CD4-positive, CD25-positive, alpha-beta regulatory T cell (primary cell): ENCODE data around the gene SLK. TPM values are rescaled to one million over a fixed set of nuclear protein-coding genes. Genes with fewer than 3 reads are reported as not detected.

Experiments
- ATAC-seq, 2 donors: fragments of 150-1000 bp; cut with Tn5 transposase; one replicate each; pipeline ENCODE4 v1.10.0; 2021; ENCODE audit warnings: low read depth in 2 of 2, moderate number of reproducible peaks in 2 of 2, moderate library complexity in 1 of 2
- DNase-seq, 3 donors: peaks; one replicate each; pipeline versions ENCODE4 v3.0.0 to v3.0.0-alpha.2; 2012 to 2022; ENCODE audit warnings: mixed read lengths in 1 of 3
- H3K27ac ChIP-seq: one replicate; pipeline ENCODE4 v1.7.0; 2013; ENCODE audit warnings: mild to moderate bottlenecking, low read length; ENCODE audit not compliant: insufficient read depth, poor library complexity, severe bottlenecking
- H3K27me3 ChIP-seq: one replicate; pipeline ENCODE4 v1.7.0; 2013; ENCODE audit warnings: low read length; ENCODE audit not compliant: control insufficient read depth, insufficient read depth
- H3K36me3 ChIP-seq: one replicate; pipeline ENCODE4 v1.7.0; 2013; ENCODE audit warnings: mild to moderate bottlenecking, low read length, moderate library complexity; ENCODE audit not compliant: control insufficient read depth, insufficient read depth
- H3K4me1 ChIP-seq: 2 replicates; pipeline ENCODE4 v1.7.0; 2013; ENCODE audit warnings: mild to moderate bottlenecking, low read length; ENCODE audit not compliant: insufficient read depth, control insufficient read depth, poor library complexity, severe bottlenecking
- H3K4me3 ChIP-seq: one replicate; pipeline ENCODE4 v1.7.0; 2013; ENCODE audit warnings: low read depth, mild to moderate bottlenecking, low read length, moderate library complexity
- H3K9me3 ChIP-seq, 2 experiments: 1 replicate in 1 of 2; 2 replicates in 1 of 2; pipeline ENCODE4 v1.7.0; 2013; ENCODE audit warnings: low read length in 2 of 2, mild to moderate bottlenecking in 1 of 2, moderate library complexity in 1 of 2; ENCODE audit not compliant: control insufficient read depth in 2 of 2
- H3K27ac Mint-ChIP-seq, 3 donors: one replicate each; pipeline ENCODE4 v1.8.0; 2020 to 2022; ENCODE audit warnings: mild to moderate bottlenecking in 3 of 3, mixed read lengths in 3 of 3, moderate library complexity in 2 of 3
- H3K27me3 Mint-ChIP-seq: one replicate; pipeline ENCODE4 v1.8.0; 2022; ENCODE audit warnings: mild to moderate bottlenecking, mixed read lengths
- H3K36me3 Mint-ChIP-seq: one replicate; pipeline ENCODE4 v1.8.0; 2020; ENCODE audit warnings: mixed read lengths
- H3K4me1 Mint-ChIP-seq, 4 donors: one replicate each; pipeline ENCODE4 v1.8.0; 2020 to 2022; ENCODE audit warnings: mixed read lengths in 4 of 4, mild to moderate bottlenecking in 1 of 4
- H3K4me3 Mint-ChIP-seq, 4 donors: one replicate each; pipeline ENCODE4 v1.8.0; 2020 to 2022; ENCODE audit warnings: mild to moderate bottlenecking in 4 of 4, mixed read lengths in 4 of 4, moderate library complexity in 3 of 4
- H3K9me3 Mint-ChIP-seq, 7 donors: one replicate each; pipeline ENCODE4 v1.8.0; 2020 to 2022; ENCODE audit warnings: mixed read lengths in 7 of 7, mild to moderate bottlenecking in 3 of 7, moderate library complexity in 2 of 7
- polyA plus RNA-seq, 4 donors: library from polyadenylated mRNA; unstranded; fragments of 300-500 nt; fragmentation: Illumina TruSeq; gene quantifications; one replicate each; pipeline ENCODE4 v1.2.3, GENCODE V29; 2021
- total RNA-seq: library from RNA; stranded (reverse); gene quantifications from one replicate; pipeline ENCODE4 v1.2.3, GENCODE V29; 2022

Gene SLK
- total RNA-seq (23.5 TPM), polyA plus RNA-seq (1 to 10 TPM; 3.2 to 6.0 (median 3.3) TPM)

DNA sequence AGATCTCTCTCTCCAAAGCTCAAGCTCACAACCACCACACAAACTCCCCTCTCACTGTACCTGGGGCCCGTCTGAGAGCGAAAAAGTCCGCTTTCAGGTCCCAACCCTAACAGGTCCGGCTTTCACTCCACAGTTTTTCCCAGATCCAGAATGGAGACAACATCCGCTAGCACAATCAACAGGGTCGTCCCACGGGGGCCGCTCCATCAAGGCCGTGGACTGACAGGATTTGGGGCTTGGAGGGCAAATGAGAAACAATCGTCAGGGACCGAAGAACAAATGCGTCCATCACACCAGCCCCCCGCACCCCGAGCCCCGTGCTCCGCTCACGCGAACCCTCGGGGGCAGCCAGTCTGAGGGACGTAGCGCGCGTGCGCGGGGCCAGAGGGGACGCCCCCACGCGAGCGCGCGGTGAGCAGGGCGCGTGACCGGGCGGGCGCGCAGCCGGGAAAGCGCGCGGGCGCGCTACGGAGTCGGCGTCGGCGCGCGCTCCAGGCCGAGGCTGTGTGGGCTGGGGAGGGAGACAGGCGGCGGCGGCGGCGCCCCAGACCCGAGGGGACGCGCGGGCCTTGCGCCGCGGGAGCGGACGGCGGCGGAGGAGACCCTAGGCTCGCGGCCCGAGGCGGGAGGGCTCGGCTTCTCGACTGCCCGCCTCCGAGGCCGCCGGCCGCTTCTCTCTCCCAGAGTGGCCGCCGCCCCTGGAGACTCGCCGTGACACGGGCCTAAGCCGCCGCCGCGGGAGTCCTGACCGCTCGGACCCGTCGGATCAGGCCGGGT, at the start of gene SLK:
Gene SLK (plus strand): TSS at position 470 of the 777 bp plus-strand sequence. CDS start 606 bp downstream, outside the sequence.
- H3K36me3 ChIP-seq, result no peaks in the 10 kb centered on the region
- H3K27ac ChIP-seq, result peak within 1 kb of the TSS; percentile 86
- Mint-ChIP-seq H3K4me1 (peaks cover 27 to 52% (median 38%) of the 10 kb centered on the region in 4 donors), H3K9me3 (peaks cover 0 to 4% (median 0%) of the 10 kb centered on the region in 7 donors), H3K27me3 (no peaks in the 10 kb centered on the region), H3K27ac (peak within 1 kb of the TSS; percentile 96 to 98 (median 96)), H3K36me3 (peaks cover 3% of the 10 kb centered on the region), H3K4me3 (peak within 1 kb of the TSS; percentile 98 to 100 (median 98))
- DNase-seq (peak; percentile 76 to 89 (median 86)), ATAC-seq (peak; percentile 87 to 88)
- peak within 1 kb of the TSS; percentile 99 for H3K4me3 ChIP-seq
- no peaks in the 10 kb centered on the region for H3K27me3 ChIP-seq
- H3K4me1 ChIP-seq, result peaks cover 44% of the 10 kb centered on the region
- no peaks in the 10 kb centered on the region for H3K9me3 ChIP-seq

GRCh38 chr10:103917302-103918052, 49.5 kb upstream of the SLK start:
- H3K36me3 ChIP-seq, result no peaks in the 10 kb centered on the region
- Mint-ChIP-seq H3K4me1 (peaks cover 12 to 54% (median 28%) of the 10 kb centered on the region in 4 donors), H3K9me3 (no peaks in the 10 kb centered on the region), H3K36me3 (peaks cover 19% of the 10 kb centered on the region), H3K4me3 (peak overlapping the region; percentile 95 to 99 (median 97)), H3K27ac (peak overlapping the region; percentile 97 to 99 (median 98)), H3K27me3 (no peaks in the 10 kb centered on the region)
- H3K27me3 ChIP-seq, result no peaks in the 10 kb centered on the region
- peak overlapping the region; percentile 91 for H3K27ac ChIP-seq
- H3K4me1 ChIP-seq, result peaks cover 57% of the 10 kb centered on the region
- peaks cover 0 to 8% of the 10 kb centered on the region in 2 experiments for H3K9me3 ChIP-seq
- DNase-seq (no peak), ATAC-seq (no peak)
- H3K4me3 ChIP-seq, result peak overlapping the region; percentile 94

DNA sequence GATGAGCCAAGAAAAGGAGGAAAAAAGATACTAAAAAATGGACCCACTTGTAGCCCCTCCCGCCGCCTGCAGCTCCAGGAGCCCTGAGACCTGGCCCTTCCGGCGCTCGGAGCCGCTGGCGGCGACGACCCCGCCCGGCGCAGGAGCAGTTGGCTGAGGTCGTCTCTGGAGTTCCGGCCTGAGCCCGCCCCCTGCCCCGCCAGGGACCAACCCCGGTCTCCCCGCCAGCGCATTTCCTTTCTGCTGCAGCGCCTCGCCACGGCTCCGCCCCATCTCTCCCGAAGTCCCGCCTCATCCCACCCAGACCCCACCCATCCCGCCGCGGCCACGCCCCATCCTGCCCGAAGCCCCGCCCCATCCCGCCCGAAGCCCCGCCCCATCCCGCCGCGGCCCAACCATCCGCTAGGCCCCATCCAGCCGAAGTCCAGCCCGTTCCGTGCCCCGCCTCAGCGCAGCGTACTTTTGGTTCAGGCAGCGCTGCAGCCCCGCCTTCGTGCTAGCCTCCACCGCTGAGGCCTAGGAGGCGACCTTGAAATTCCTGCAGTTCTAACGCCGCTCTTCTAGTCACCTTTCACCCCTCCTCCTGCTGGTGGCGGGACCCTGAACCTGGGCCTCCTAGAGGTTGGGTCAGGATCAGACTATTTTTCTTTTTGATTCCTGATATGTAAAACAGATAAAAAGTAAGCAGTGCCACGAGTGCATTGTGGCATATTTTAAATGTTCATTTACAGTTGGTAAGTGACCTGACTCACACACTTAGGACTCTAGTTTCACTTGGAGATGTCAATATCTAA, 48.7 kb upstream of the SLK start, which contains the start of gene STN1:
Gene STN1 (minus strand): TSS at position 132 of the 794 bp plus-strand sequence. CDS start 590 bp downstream, outside the sequence.
- Histone ChIP-seq H3K36me3 (no peaks in the 10 kb centered on the region), H3K27ac (peak within 1 kb of the TSS; percentile 91), H3K9me3 (peaks cover 0 to 8% of the 10 kb centered on the region in 2 experiments), H3K4me1 (peaks cover 49% of the 10 kb centered on the region), H3K4me3 (peak within 1 kb of the TSS; percentile 94), H3K27me3 (no peaks in the 10 kb centered on the region)
- Mint-ChIP-seq H3K9me3 (no peaks in the 10 kb centered on the region), H3K4me3 (peak within 1 kb of the TSS; percentile 95 to 99 (median 97)), H3K36me3 (peaks cover 13% of the 10 kb centered on the region), H3K27me3 (no peaks in the 10 kb centered on the region), H3K27ac (peak within 1 kb of the TSS; percentile 97 to 99 (median 98)), H3K4me1 (peaks cover 6 to 47% (median 20%) of the 10 kb centered on the region in 4 donors)
- ATAC-seq, result peak; percentile 93 to 94
- peak; percentile 94 to 97 (median 94) for DNase-seq

GRCh38 chr10:103919648-103920025, 47.3 kb upstream of the SLK start:
- H3K4me3 Mint-ChIP-seq, result peak overlapping the region in 2 of 4 donors; percentile 24 to 99
- Histone ChIP-seq H3K27me3 (no peaks in the 10 kb centered on the region), H3K9me3 (peaks cover 0 to 7% of the 10 kb centered on the region in 2 experiments), H3K4me3 (no peak overlapping the region), H3K27ac (no peak overlapping the region), H3K4me1 (peaks cover 37% of the 10 kb centered on the region), H3K36me3 (no peaks in the 10 kb centered on the region)
- H3K27me3 Mint-ChIP-seq, result no peaks in the 10 kb centered on the region
- ATAC-seq, result no peak
- H3K27ac Mint-ChIP-seq, result no peak overlapping the region
- no peaks in the 10 kb centered on the region for H3K9me3 Mint-ChIP-seq
- H3K4me1 Mint-ChIP-seq, result peaks cover 0 to 36% (median 14%) of the 10 kb centered on the region in 4 donors
- peak in 1 of 3 donors; percentile 33 for DNase-seq
- peaks cover 9% of the 10 kb centered on the region for H3K36me3 Mint-ChIP-seq

DNA sequence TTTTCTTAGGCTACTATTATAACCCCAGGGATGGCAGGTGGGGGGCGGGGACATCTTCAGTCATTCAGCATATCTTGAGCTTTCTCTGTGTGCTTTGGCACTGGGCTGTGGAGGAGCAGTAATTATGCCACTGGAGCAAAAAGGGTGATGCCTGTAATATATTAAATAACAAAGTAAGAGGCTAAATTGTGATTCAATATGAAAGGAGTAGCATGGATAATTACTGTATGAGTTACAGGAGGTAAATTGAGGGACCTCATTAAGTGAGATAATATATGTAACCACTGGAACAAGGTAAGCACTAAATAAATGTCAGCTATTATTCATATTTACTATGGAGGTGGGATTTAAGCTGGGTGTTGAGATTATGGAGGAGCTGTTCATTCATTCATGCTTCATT, 45.7 kb upstream of the SLK start:
- H3K27ac Mint-ChIP-seq, result no peak overlapping the region
- no peaks in the 10 kb centered on the region for H3K36me3 ChIP-seq
- ATAC-seq (no peak), DNase-seq (no peak)
- no peaks in the 10 kb centered on the region for H3K27me3 Mint-ChIP-seq
- peaks cover 21% of the 10 kb centered on the region for H3K4me1 ChIP-seq
- H3K27me3 ChIP-seq, result no peaks in the 10 kb centered on the region
- H3K4me3 ChIP-seq, result no peak overlapping the region
- H3K27ac ChIP-seq, result no peak overlapping the region
- no peaks in the 10 kb centered on the region for H3K9me3 Mint-ChIP-seq
- H3K4me1 Mint-ChIP-seq, result peaks cover 0 to 20% (median 9%) of the 10 kb centered on the region in 4 donors
- H3K36me3 Mint-ChIP-seq, result peaks cover 3% of the 10 kb centered on the region
- H3K4me3 Mint-ChIP-seq, result no peak overlapping the region
- H3K9me3 ChIP-seq, result no peaks in the 10 kb centered on the region

DNA sequence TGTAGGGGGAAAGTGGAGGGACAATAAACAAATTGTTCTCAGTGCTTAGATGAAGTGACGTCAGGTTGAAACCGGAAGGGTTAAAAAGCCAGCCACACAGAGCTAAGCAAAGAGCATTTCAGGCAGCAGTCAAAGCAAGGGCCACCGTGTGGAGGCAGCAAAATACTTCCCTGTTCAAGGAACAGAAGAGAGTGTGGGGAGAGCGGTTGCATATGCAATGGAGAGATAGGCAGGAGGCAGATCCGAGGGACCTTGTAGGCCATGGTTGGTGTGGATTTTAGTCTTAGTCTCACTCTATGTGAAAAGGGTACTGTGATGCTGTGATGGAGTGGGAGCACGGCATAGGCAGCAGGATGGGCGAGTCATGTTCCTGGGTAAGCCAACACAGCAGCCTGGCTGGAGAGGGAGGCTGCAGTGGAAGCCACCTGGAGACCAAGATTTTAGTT, 45.2 kb upstream of the SLK start:
- Histone ChIP-seq H3K27ac (no peak overlapping the region), H3K4me1 (peaks cover 17% of the 10 kb centered on the region), H3K36me3 (no peaks in the 10 kb centered on the region), H3K27me3 (no peaks in the 10 kb centered on the region), H3K4me3 (no peak overlapping the region), H3K9me3 (no peaks in the 10 kb centered on the region)
- no peak for ATAC-seq
- Mint-ChIP-seq H3K9me3 (no peaks in the 10 kb centered on the region), H3K36me3 (peaks cover 3% of the 10 kb centered on the region), H3K4me3 (no peak overlapping the region), H3K4me1 (peaks cover 0 to 19% (median 8%) of the 10 kb centered on the region in 4 donors), H3K27ac (no peak overlapping the region), H3K27me3 (no peaks in the 10 kb centered on the region)
- peak in 2 of 3 donors; percentile 30 to 76 for DNase-seq

GRCh38 chr10:103922659-103923058, 44.3 kb upstream of the SLK start:
- Histone ChIP-seq H3K36me3 (no peaks in the 10 kb centered on the region), H3K27ac (no peak overlapping the region), H3K27me3 (no peaks in the 10 kb centered on the region), H3K9me3 (no peaks in the 10 kb centered on the region), H3K4me1 (peaks cover 8% of the 10 kb centered on the region), H3K4me3 (no peak overlapping the region)
- Mint-ChIP-seq H3K36me3 (peaks cover under 1% of the 10 kb centered on the region), H3K9me3 (no peaks in the 10 kb centered on the region), H3K4me1 (peaks cover 0 to 17% (median 8%) of the 10 kb centered on the region in 4 donors), H3K27me3 (no peaks in the 10 kb centered on the region), H3K27ac (no peak overlapping the region), H3K4me3 (no peak overlapping the region)
- DNase-seq (no peak), ATAC-seq (no peak)
